Lower lobe of right lung (tissue), 2 donors: ENCODE data around the gene DIP2B. TPM values are rescaled to one million over a fixed set of nuclear protein-coding genes. Genes with fewer than 3 reads are reported as not detected.
A peak's percentile ranks its signal among the peaks of the same experiment; 100 is the strongest.

Experiments used
- ATAC-seq, 2 donors: fragments of 200-7000 bp; cut with Tn5 transposase; one replicate each; pipeline ENCODE4 v1.9.1; 2020 to 2022; ENCODE audit warnings: mild to moderate bottlenecking in 2 of 2, moderate library complexity in 2 of 2
- DNase-seq: peaks from one replicate; pipeline ENCODE4 v3.0.0-alpha.2; 2020
- H3K27ac ChIP-seq: fragments of 200-600 bp; one replicate; pipeline ENCODE4 v1.8.0; 2022
- H3K27me3 ChIP-seq: fragments of 200-600 bp; one replicate; pipeline ENCODE4 v1.8.0; 2022; ENCODE audit warnings: low read depth
- H3K36me3 ChIP-seq: fragments of 200-600 bp; one replicate; pipeline ENCODE4 v1.8.0; 2022; ENCODE audit warnings: mild to moderate bottlenecking
- H3K4me1 ChIP-seq: fragments of 200-600 bp; one replicate; pipeline ENCODE4 v1.8.0; 2022
- H3K4me3 ChIP-seq: fragments of 200-600 bp; one replicate; pipeline ENCODE4 v1.8.0; 2022; ENCODE audit warnings: mild to moderate bottlenecking
- H3K9me3 ChIP-seq: fragments of 200-600 bp; one replicate; pipeline ENCODE4 v1.8.0; 2022
- intact Hi-C: fragments of 100-400 bp; cut with DNase I; formaldehyde crosslinking; loops from one replicate; pipeline ENCODE4 v1.11.0; 2022
- total RNA-seq: library from RNA; stranded (reverse); fragmentation: NEBNext Ultra II Directional; extraction: Animal tissue kit (Norgen Biotek cat#: 25700); gene quantifications from one replicate; pipeline ENCODE4 v1.2.1, GENCODE V29; 2021
- TF ChIP-seq, protein P1 (sequence below): fragments of 200-600 bp; IDR thresholded peaks from one replicate; pipeline ENCODE4 v1.8.0; 2022; ENCODE audit warnings: antibody characterized with exemption, mild to moderate bottlenecking
- donor health status: DM: no; HTN: yes; CAD: no; lungs with severe emphysema.

Gene DIP2B
- total RNA-seq, 1 donor from 2014 or later, result 32.8 TPM

DNA sequence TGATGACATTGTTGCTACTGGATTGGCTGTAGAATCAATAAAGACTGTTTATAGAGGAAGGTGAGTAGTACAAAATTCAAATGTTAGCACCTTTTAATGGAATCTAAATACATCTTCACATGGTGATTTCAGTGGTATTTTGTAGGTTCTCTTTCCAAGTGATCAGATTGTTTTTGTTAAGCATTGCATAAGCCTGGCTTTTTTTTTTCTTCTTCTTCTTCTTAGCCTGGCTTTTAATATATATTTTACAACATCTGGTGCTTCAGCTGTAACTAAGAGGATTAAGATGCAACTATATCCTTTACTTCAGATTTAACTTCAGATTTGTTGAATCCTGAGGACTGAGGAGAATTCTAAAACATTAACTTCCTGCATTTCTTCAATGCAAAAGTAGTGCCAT is 201.8 kb downstream of the DIP2B start:
- Histone ChIP-seq H3K27ac (no peak overlapping the region), H3K36me3 (peaks cover 98% of the 10 kb centered on the region), H3K4me3 (no peak overlapping the region), H3K27me3 (no peaks in the 10 kb centered on the region), H3K9me3 (no peaks in the 10 kb centered on the region), H3K4me1 (no peaks in the 10 kb centered on the region)
- ATAC-seq (no peak), DNase-seq (no peak)
- intact Hi-C loops, result no loop called here
- TF ChIP-seq, protein P1, sequence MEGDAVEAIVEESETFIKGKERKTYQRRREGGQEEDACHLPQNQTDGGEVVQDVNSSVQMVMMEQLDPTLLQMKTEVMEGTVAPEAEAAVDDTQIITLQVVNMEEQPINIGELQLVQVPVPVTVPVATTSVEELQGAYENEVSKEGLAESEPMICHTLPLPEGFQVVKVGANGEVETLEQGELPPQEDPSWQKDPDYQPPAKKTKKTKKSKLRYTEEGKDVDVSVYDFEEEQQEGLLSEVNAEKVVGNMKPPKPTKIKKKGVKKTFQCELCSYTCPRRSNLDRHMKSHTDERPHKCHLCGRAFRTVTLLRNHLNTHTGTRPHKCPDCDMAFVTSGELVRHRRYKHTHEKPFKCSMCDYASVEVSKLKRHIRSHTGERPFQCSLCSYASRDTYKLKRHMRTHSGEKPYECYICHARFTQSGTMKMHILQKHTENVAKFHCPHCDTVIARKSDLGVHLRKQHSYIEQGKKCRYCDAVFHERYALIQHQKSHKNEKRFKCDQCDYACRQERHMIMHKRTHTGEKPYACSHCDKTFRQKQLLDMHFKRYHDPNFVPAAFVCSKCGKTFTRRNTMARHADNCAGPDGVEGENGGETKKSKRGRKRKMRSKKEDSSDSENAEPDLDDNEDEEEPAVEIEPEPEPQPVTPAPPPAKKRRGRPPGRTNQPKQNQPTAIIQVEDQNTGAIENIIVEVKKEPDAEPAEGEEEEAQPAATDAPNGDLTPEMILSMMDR, result no peak

DNA sequence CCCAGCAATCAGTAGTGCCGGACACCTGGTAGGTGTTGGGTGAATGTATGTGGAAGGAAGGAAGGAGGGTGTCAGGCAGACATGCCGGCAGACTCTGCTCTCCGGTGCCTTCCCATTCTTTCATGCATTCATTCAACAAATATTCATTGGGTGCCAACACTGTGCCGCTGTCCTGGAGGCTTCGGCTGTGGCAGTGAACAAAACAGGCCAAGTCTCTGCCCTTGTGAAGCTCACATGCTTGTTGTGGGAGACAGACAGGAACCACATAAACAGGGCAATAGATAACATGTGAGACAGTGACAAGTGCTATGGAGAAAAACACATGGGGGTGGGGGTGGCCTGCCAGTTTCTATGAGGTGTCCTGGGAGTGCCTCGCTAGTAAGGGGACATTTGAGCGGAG is 202.6 kb downstream of the DIP2B start:
- no peak for DNase-seq
- no peaks in the 10 kb centered on the region for H3K4me1 ChIP-seq
- TF ChIP-seq, protein P1, result no peak
- no peaks in the 10 kb centered on the region for H3K27me3 ChIP-seq
- intact Hi-C loops, result no loop called here
- ATAC-seq, result no peak
- no peaks in the 10 kb centered on the region for H3K9me3 ChIP-seq
- H3K27ac ChIP-seq, result no peak overlapping the region
- no peak overlapping the region for H3K4me3 ChIP-seq
- peaks cover 98% of the 10 kb centered on the region for H3K36me3 ChIP-seq

DNA sequence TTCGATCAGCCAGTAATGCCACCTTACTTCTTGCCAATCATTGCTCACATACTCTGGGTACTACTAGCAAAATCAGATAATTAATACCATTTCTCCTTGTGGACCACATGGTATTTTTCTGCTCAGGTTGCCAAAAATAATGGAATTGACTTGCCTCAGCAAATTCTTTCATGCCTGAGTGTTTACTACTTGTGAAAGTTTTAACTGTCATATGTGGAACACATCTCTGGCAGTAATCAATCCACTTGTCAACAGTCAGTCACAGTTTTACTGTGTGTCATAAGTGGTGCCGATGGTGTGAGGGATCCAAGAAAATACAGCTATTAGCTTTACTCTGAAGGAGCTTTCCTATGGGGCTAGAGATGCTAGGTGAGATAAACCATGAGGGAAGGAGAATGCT is 203.8 kb downstream of the DIP2B start:
- Histone ChIP-seq H3K4me1 (no peaks in the 10 kb centered on the region), H3K4me3 (no peak overlapping the region), H3K27ac (no peak overlapping the region), H3K36me3 (peaks cover 98% of the 10 kb centered on the region), H3K9me3 (no peaks in the 10 kb centered on the region), H3K27me3 (no peaks in the 10 kb centered on the region)
- TF ChIP-seq, protein P1, result no peak
- DNase-seq (no peak), ATAC-seq (no peak)
- intact Hi-C loops, result no loop called here

DNA sequence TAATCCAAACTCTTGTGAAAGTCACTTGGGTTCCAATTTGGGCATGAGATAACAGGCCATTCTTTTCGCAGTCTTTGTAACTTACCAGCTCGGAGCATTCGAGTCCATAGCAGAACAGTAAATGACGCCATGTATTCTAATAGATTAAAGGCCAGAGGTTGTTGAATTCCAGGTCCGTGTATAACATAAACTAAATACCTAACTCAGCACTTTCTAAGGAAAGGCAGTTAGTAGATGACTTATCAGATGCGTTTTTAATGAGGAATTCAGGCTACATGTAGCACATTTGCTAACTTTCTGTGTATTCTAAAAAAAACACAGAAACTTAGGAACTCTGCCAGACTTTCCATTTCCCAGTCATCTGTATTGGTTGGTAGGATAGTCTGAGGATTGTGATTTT is 206.3 kb downstream of the DIP2B start:
- ATAC-seq (no peak), DNase-seq (no peak)
- no peak overlapping the region for H3K27ac ChIP-seq
- intact Hi-C loops, result no loop called here
- H3K27me3 ChIP-seq, result no peaks in the 10 kb centered on the region
- peaks cover 98% of the 10 kb centered on the region for H3K36me3 ChIP-seq
- TF ChIP-seq, protein P1, result no peak
- no peaks in the 10 kb centered on the region for H3K9me3 ChIP-seq
- no peaks in the 10 kb centered on the region for H3K4me1 ChIP-seq
- no peak overlapping the region for H3K4me3 ChIP-seq

DNA sequence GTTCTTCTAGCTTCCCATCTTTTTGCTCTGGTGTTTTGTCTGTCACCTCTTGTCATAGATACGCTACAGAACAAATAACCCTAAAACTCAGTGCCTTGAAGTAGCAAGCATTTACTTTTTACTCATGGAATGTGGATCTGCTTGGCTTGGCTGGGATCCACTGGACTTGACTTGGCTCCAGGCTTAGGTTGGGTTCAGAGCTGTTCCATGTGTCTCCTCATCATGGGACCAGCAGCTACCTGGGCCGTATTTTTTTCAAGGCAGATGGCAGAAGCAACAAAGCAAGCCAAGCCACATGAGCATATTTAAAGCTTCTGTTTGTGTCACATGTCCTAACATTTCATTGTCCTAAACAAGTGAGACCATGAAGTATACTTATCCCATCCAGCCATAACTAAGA is 210.4 kb downstream of the DIP2B start:
- Histone ChIP-seq H3K36me3 (peaks cover 98% of the 10 kb centered on the region), H3K4me3 (no peak overlapping the region), H3K27ac (no peak overlapping the region), H3K27me3 (no peaks in the 10 kb centered on the region), H3K9me3 (no peaks in the 10 kb centered on the region), H3K4me1 (no peaks in the 10 kb centered on the region)
- ATAC-seq, result peak in 1 of 2 donors; percentile 54
- intact Hi-C loops, result no loop called here
- TF ChIP-seq, protein P1, result no peak
- DNase-seq, result no peak

DNA sequence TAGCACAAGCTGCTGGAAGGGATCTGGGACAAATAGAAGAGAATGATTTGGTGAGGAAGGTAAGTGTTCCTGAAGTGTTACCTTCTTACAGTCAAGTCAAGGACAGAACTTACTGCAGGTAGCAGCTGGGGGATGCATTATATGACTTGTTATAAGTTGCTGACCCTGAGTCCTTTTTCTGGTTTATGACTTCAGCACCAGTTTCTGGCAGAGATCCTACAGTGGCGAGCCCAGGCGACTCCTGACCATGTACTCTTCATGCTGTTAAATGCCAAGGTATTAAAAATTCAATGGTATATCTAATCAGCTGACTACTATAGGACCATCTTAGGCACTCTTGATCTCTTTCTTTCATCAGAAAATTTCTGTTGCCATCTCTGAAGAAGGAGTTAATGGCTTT is 214.0 kb downstream of the DIP2B start:
- TF ChIP-seq, protein P1, result no peak
- H3K4me3 ChIP-seq, result no peak overlapping the region
- intact Hi-C loops, result no loop called here
- peaks cover 98% of the 10 kb centered on the region for H3K36me3 ChIP-seq
- ATAC-seq, result no peak
- H3K9me3 ChIP-seq, result no peaks in the 10 kb centered on the region
- H3K4me1 ChIP-seq, result no peaks in the 10 kb centered on the region
- no peaks in the 10 kb centered on the region for H3K27me3 ChIP-seq
- no peak overlapping the region for H3K27ac ChIP-seq
- DNase-seq, result no peak
